ENCODE data around the gene LONP1. TPM values are rescaled to one million over a fixed set of nuclear protein-coding genes. Genes with fewer than 3 reads are reported as not detected.

The LONP1 gene
- total and polyA plus RNA-seq, 2 of the 8 experiments (the other 6 are each of a cell fraction or from before 2014, with no cell fraction given): 98.1 to 117 TPM

- TF ChIP-seq EZH2 (IDR thresholded peaks at IDR 0.05; ENCODE audit: low read depth, low read length, severe bottlenecking) (no peak), MAX (IDR thresholded peaks at IDR 0.05) (peak; percentile 61), SP1 (IDR thresholded peaks at IDR 0.05; ENCODE audit: low read depth, low read length) (no peak; the same call in none of the 2 replicates), SP4 (IDR thresholded peaks at IDR 0.05; ENCODE audit: low read length) (peak; percentile 95), CREB1 (IDR thresholded peaks at IDR 0.05) (peak; percentile 95), KDM4A (IDR thresholded peaks at IDR 0.05; ENCODE audit: low read depth, low read length, severe bottlenecking) (peak; percentile 93), TAF1 (IDR thresholded peaks at IDR 0.05; ENCODE audit: low read depth, low read length) (peak; percentile 38; the same call in 1 of the 2 replicates), TBP (IDR thresholded peaks at IDR 0.05; ENCODE audit: low read depth, low read length) (no peak), PHF8 (conservative IDR thresholded peaks at IDR 0.05; ENCODE audit: low read depth, low read length) (peak; percentile 61; the same call in 1 of the 2 replicates), SIN3A (conservative IDR thresholded peaks at IDR 0.05 in 1 of 2, IDR thresholded peaks at IDR 0.05 in 1 of 2; ENCODE audit: low read depth in 1 of 2, low read length in 2 of 2) (peak in 1 of 2 experiments; percentile 55; a peak in 2 of 4 replicates), SP2 (IDR thresholded peaks at IDR 0.05; ENCODE audit: low read length) (no peak)
Observed at GRCh38 chr19:5686647-5687359, 33.1 kb downstream of the LONP1 start (continued).

Measured in H1 (cell line).